Spinal cord (tissue), 10 donors: ENCODE measurements around the gene EFHD1. TPM values are rescaled to one million over a fixed set of nuclear protein-coding genes. Genes with fewer than 3 reads are reported as not detected.

ENCODE experiments used
- DNase-seq, 6 donors: peaks; one replicate each; pipeline versions ENCODE4 v3.0.0 to v3.0.0-alpha.2; 2013 to 2015; ENCODE audit warnings: low spot score in 6 of 6, low read depth in 4 of 6
- H3K27ac ChIP-seq: one replicate; pipeline ENCODE4 v1.5.1; 2013; ENCODE audit warnings: low read depth, low read length, control low read depth
- H3K27me3 ChIP-seq: one replicate; pipeline ENCODE4 v1.6.1; 2013; ENCODE audit warnings: low read length; ENCODE audit not compliant: control insufficient read depth, insufficient read depth
- H3K36me3 ChIP-seq: one replicate; pipeline ENCODE4 v1.6.1; 2013; ENCODE audit warnings: low read length; ENCODE audit not compliant: control insufficient read depth, insufficient read depth
- H3K4me1 ChIP-seq: one replicate; pipeline ENCODE4 v1.6.1; 2013; ENCODE audit warnings: low read length; ENCODE audit not compliant: control insufficient read depth, insufficient read depth
- H3K4me3 ChIP-seq: one replicate; pipeline ENCODE4 v1.5.1; 2013; ENCODE audit warnings: low read depth, low read length, control low read depth
- H3K9me3 ChIP-seq: one replicate; pipeline ENCODE4 v1.6.1; 2013; ENCODE audit warnings: low read length; ENCODE audit not compliant: control insufficient read depth, insufficient read depth
- WGBS: methylation state at CpG from one replicate; pipeline ENCODE4 v1.1.5; 2013; ENCODE audit warnings: missing lambda C conversion rate; ENCODE audit not compliant: insufficient coverage; 5-methylcytosine and 5-hydroxymethylcytosine counted together
- polyA plus RNA-seq, 2 donors: library from polyadenylated mRNA; unstranded; fragments of 120-200 nt; gene quantifications; one replicate each; pipeline ENCODE4 v1.2.1, GENCODE V29; 2013; ENCODE audit not compliant: insufficient read length in 2 of 2
- small RNA-seq: library from RNA; depleted of rRNA; stranded (forward); fragments of <200 nt; gene quantifications from one replicate; pipeline ENCODE3, GENCODE V24; 2014; ENCODE audit warnings: low replicate concordance
- total RNA-seq, 2 donors: library from RNA; depleted of rRNA in 1 of 2; stranded (reverse); fragments of 120-200 nt in 1 of 2; fragments of >200 nt in 1 of 2; gene quantifications; one replicate each; pipeline versions ENCODE4 v1.2.3 to v1.2.4, GENCODE V29; 2013 to 2014
- donor health status: healthy.

The EFHD1 gene
- total and polyA plus RNA-seq, 4 donors, result 6.5 to 49.0 (median 28.3) TPM

GRCh38 chr2:232721882-232722281, 88.5 kb downstream of the EFHD1 start:
- H3K27me3 ChIP-seq, result no peaks in the 10 kb centered on the region
- WGBS, result 85% methylated on average over 2 of the region's 2 CpGs
- peaks cover 20% of the 10 kb centered on the region for H3K36me3 ChIP-seq
- H3K9me3 ChIP-seq, result no peaks in the 10 kb centered on the region
- no peak for DNase-seq
- no peak overlapping the region for H3K4me3 ChIP-seq
- no peak overlapping the region for H3K27ac ChIP-seq
- H3K4me1 ChIP-seq, result no peaks in the 10 kb centered on the region

GRCh38 chr2:232723027-232723426, 89.6 kb downstream of the EFHD1 start:
- Histone ChIP-seq H3K4me3 (no peak overlapping the region), H3K9me3 (no peaks in the 10 kb centered on the region), H3K27ac (no peak overlapping the region), H3K4me1 (no peaks in the 10 kb centered on the region), H3K36me3 (peaks cover 25% of the 10 kb centered on the region), H3K27me3 (no peaks in the 10 kb centered on the region)
- DNase-seq, result no peak
- 83% methylated on average over 1 of the region's 1 CpG for WGBS

DNA sequence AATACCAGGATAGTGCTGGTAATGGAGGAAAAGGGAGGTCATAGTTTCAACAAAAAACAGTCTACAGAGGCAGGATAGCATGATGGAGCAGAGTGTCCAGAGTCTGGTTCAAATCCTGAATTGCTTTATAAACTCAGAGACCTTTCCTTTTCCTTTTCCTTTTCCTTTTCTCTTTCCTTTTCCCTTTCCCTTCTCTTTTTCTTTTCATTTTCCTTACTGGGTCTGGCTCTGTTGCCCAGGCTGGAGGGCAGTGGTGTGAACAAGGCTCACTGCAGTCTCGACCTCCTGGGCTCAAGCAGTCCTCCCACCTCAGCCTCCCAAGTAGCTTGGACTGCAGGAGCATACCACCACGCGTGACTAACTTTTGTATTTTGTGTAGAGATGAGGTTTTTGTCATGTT, 95.4 kb downstream of the EFHD1 start:
- DNase-seq, result no peak
- H3K27me3 ChIP-seq, result no peaks in the 10 kb centered on the region
- WGBS, result 71% methylated on average over 3 of the region's 3 CpGs
- no peaks in the 10 kb centered on the region for H3K9me3 ChIP-seq
- no peak overlapping the region for H3K27ac ChIP-seq
- H3K36me3 ChIP-seq, result peaks cover 27% of the 10 kb centered on the region
- no peak overlapping the region for H3K4me3 ChIP-seq
- no peaks in the 10 kb centered on the region for H3K4me1 ChIP-seq

DNA sequence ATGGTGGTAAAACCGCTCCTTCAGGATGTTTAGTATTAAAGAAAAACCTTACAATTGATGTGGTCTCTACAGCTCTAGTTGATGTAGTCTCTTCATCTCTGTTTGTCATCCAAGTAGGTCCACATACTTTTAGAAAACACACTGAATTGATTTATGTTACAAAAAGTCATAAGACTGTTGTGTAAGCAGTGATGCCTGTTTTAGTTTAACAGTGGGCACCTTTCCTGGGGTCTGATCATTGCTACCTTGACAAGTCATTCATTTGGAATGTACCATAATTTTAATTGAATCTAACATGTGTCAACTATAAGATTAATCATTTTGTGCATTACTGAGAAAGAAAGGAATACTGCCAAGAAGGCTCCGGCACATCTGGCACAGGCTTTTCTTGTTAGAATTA, 98.1 kb downstream of the EFHD1 start:
- Histone ChIP-seq H3K27ac (no peak overlapping the region), H3K27me3 (no peaks in the 10 kb centered on the region), H3K4me1 (no peaks in the 10 kb centered on the region), H3K9me3 (no peaks in the 10 kb centered on the region), H3K4me3 (no peak overlapping the region), H3K36me3 (peaks cover 17% of the 10 kb centered on the region)
- WGBS, result no CpG with 5 or more reads among the region's 2 CpGs
- DNase-seq, result peak in 1 of 6 donors; percentile 5

Small RNA genes within 50 kb of the gene (small RNA-seq; reads per million reads assigned to genes)
- 2.4 reads per million, percentile 91 among the genes with 10 or more reads in this experiment for gene RN7SL359P

Other genes with a start within 250 kb of the EFHD1 start
- gene ALPG, start 226.8 kb upstream of the EFHD1 start, total RNA-seq, result not detected
- under 1 TPM; 0.09 to 0.13 TPM for gene ALPG, start 226.8 kb upstream of the EFHD1 start, polyA plus RNA-seq
- under 1 TPM in 1 of 2 donors, not detected in 1; 0.20 TPM for gene ALPI, start 177.5 kb upstream of the EFHD1 start, total RNA-seq
- not detected for gene ALPI, start 177.5 kb upstream of the EFHD1 start, polyA plus RNA-seq
- 10 to 100 TPM; 23.5 to 25.2 TPM for gene ECEL1, start 145.8 kb upstream of the EFHD1 start, total RNA-seq
- 10 to 100 TPM; 80.4 to 82.6 TPM for gene ECEL1, start 145.8 kb upstream of the EFHD1 start, polyA plus RNA-seq
- gene PRSS56, start 113.2 kb upstream of the EFHD1 start, total RNA-seq, result 1 to 10 TPM in 1 of 2 donors, under 1 TPM in 1; 0.89 to 1.5 TPM
- 1 to 10 TPM; 4.8 to 5.8 TPM for gene PRSS56, start 113.2 kb upstream of the EFHD1 start, polyA plus RNA-seq
- gene CHRND, start 107.4 kb upstream of the EFHD1 start, total RNA-seq, result under 1 TPM; 0.10 to 0.17 TPM
- under 1 TPM; 0.40 to 0.74 TPM for gene CHRND, start 107.4 kb upstream of the EFHD1 start, polyA plus RNA-seq
- under 1 TPM in 1 of 2 donors, not detected in 1; 0.06 TPM for gene CHRNG, start 93.9 kb upstream of the EFHD1 start, total RNA-seq
- under 1 TPM; 0.35 TPM for gene CHRNG, start 93.9 kb upstream of the EFHD1 start, polyA plus RNA-seq
- 10 to 100 TPM in 1 of 2 donors, 1 to 10 TPM in 1; 5.9 to 11.1 TPM for gene TIGD1, start 83.0 kb upstream of the EFHD1 start, total RNA-seq
- 10 to 100 TPM in 1 of 2 donors, 1 to 10 TPM in 1; 9.8 to 10.8 TPM for gene TIGD1, start 83.0 kb upstream of the EFHD1 start, polyA plus RNA-seq
- 10 to 100 TPM; 37.4 to 84.4 TPM for gene EIF4E2, start 82.9 kb upstream of the EFHD1 start, total RNA-seq
- 10 to 100 TPM; 71.7 to 72.7 TPM for gene EIF4E2, start 82.9 kb upstream of the EFHD1 start, polyA plus RNA-seq
- gene GIGYF2, start 63.7 kb downstream of the EFHD1 start, total RNA-seq, result 10 to 100 TPM; 81.5 to 98.7 TPM
- 10 to 100 TPM; 38.9 to 49.5 TPM for gene GIGYF2, start 63.7 kb downstream of the EFHD1 start, polyA plus RNA-seq
- 10 to 100 TPM; 10.1 to 94.8 TPM for gene KCNJ13, start 143.0 kb downstream of the EFHD1 start, total RNA-seq
- gene KCNJ13, start 143.0 kb downstream of the EFHD1 start, polyA plus RNA-seq, result 1 to 10 TPM in 1 of 2 donors, under 1 TPM in 1; 0.24 to 8.6 TPM
- gene SNORC, start 236.7 kb downstream of the EFHD1 start, total RNA-seq, result 1 to 10 TPM; 3.1 to 4.6 TPM
- gene SNORC, start 236.7 kb downstream of the EFHD1 start, polyA plus RNA-seq, result 10 to 100 TPM; 10.2 to 10.8 TPM